GM10266 (cell line): ENCODE data around the gene TUBB1.

Experiments used
- DNase-seq: peaks from one replicate; pipeline ENCODE4 v3.0.0; 2012; ENCODE audit errors: extremely low spot score
- CTCF ChIP-seq: IDR thresholded peaks from 2 replicates; pipeline ENCODE4 v1.5.1; 2012; ENCODE audit warnings: mild to moderate bottlenecking, low read depth; ENCODE audit not compliant: control insufficient read depth, insufficient read depth; ENCODE audit errors: missing control alignments

TUBB1 gene

GRCh38 chr20:59047938-59048680 is 28.9 kb downstream of the TUBB1 start:
- no peak for DNase-seq
- TF ChIP-seq CTCF = no peak

- TF ChIP-seq CTCF = no peak
- no peak for DNase-seq
Measured at GRCh38 chr20:59048681-59049030, 29.4 kb downstream of the TUBB1 start.

- DNase-seq = no peak
- no peak for TF ChIP-seq CTCF
Measured at GRCh38 chr20:59050437-59050836, 31.2 kb downstream of the TUBB1 start.

- no peak for DNase-seq
- TF ChIP-seq CTCF = no peak
Measured at GRCh38 chr20:59051666-59052185, 32.5 kb downstream of the TUBB1 start.

GRCh38 chr20:59055302-59055701 is 36.1 kb downstream of the TUBB1 start:
- no peak for DNase-seq

GRCh38 chr20:59062081-59062480 is 42.9 kb downstream of the TUBB1 start:
- no peak for TF ChIP-seq CTCF
- DNase-seq = no peak

More at GRCh38 chr20:59055302-59055701, 36.1 kb downstream of the TUBB1 start:
- TF ChIP-seq CTCF = no peak
